ENCODE data around the gene EYA2. TPM values are rescaled to one million over a fixed set of nuclear protein-coding genes. Genes with fewer than 3 reads are reported as not detected.

The EYA2 gene
- total RNA-seq, 2 experiments from 2014 or later = not detected

- ChIA-PET POLR2A (no interaction called here), CTCF (no interaction called here)
- DNase-seq = no peak
- Mint-ChIP-seq H3K4me1 (ENCODE audit: low read depth) (no peaks in the 10 kb centered on the region), H3K4me3 (no peak overlapping the region), H3K27me3 (peaks cover 13% of the 10 kb centered on the region), H3K9me3 (peaks cover 3% of the 10 kb centered on the region), H3K27ac (no peak overlapping the region), H3K36me3 (ENCODE audit: low read depth) (no peaks in the 10 kb centered on the region)
- no peak for TF ChIP-seq CTCF (IDR thresholded peaks at IDR 0.05)
- intact Hi-C loops (cut with micrococcal nuclease) = no loop called here
- ATAC-seq = no peak
These were observed 43.7 kb upstream of the EYA2 start for GRCh38 chr20:46850896-46851295.

- DNase-seq (no peak), ATAC-seq (no peak)
- POLR2A ChIA-PET = no interaction called here
- Mint-ChIP-seq H3K27me3 (peaks cover 13% of the 10 kb centered on the region), H3K27ac (no peak overlapping the region), H3K36me3 (ENCODE audit: low read depth) (no peaks in the 10 kb centered on the region), H3K4me1 (ENCODE audit: low read depth) (no peaks in the 10 kb centered on the region), H3K9me3 (peaks cover 3% of the 10 kb centered on the region), H3K4me3 (no peak overlapping the region)
- TF ChIP-seq CTCF (IDR thresholded peaks at IDR 0.05) = no peak
- CTCF ChIA-PET = no interaction called here
- intact Hi-C loops (cut with micrococcal nuclease) = no loop called here
These were observed 42.9 kb upstream of the EYA2 start for GRCh38 chr20:46851746-46852145.

- H3K4me3 Mint-ChIP-seq = no peak overlapping the region
- peaks cover 3% of the 10 kb centered on the region for H3K9me3 Mint-ChIP-seq
These were observed 42.3 kb upstream of the EYA2 start for GRCh38 chr20:46852313-46852712.

GRCh38 chr20:46853926-46854325 lies 40.7 kb upstream of the EYA2 start:
- no peaks in the 10 kb centered on the region for H3K9me3 Mint-ChIP-seq
- ChIA-PET CTCF (no interaction called here), POLR2A (interaction anchor here (0.9 kb wide), 1 partner anchor 130 kb away, joined by 3 read pairs; no protein-coding TSS in a partner anchor)
- intact Hi-C loops (cut with micrococcal nuclease) = no loop called here
- no peak for DNase-seq
- no peak overlapping the region for H3K27ac Mint-ChIP-seq
- peaks cover 11% of the 10 kb centered on the region for H3K27me3 Mint-ChIP-seq
- TF ChIP-seq CTCF (IDR thresholded peaks at IDR 0.05) = no peak
- ATAC-seq = no peak
- H3K4me1 Mint-ChIP-seq (ENCODE audit: low read depth) = no peaks in the 10 kb centered on the region
- no peaks in the 10 kb centered on the region for H3K36me3 Mint-ChIP-seq (ENCODE audit: low read depth)
- no peak overlapping the region for H3K4me3 Mint-ChIP-seq

More at GRCh38 chr20:46852313-46852712, 42.3 kb upstream of the EYA2 start:
- Mint-ChIP-seq H3K4me1 (ENCODE audit: low read depth) (no peaks in the 10 kb centered on the region), H3K36me3 (ENCODE audit: low read depth) (no peaks in the 10 kb centered on the region), H3K27ac (no peak overlapping the region), H3K27me3 (peaks cover 13% of the 10 kb centered on the region)
- no peak for DNase-seq
- TF ChIP-seq CTCF (IDR thresholded peaks at IDR 0.05) = no peak
- no peak for ATAC-seq
- POLR2A ChIA-PET = no interaction called here
- CTCF ChIA-PET = no interaction called here
- intact Hi-C loops (cut with micrococcal nuclease) = no loop called here

- H3K27ac Mint-ChIP-seq = no peak overlapping the region
- ATAC-seq (no peak), DNase-seq (no peak)
- H3K27me3 Mint-ChIP-seq = peaks cover 4% of the 10 kb centered on the region
- no peaks in the 10 kb centered on the region for H3K36me3 Mint-ChIP-seq (ENCODE audit: low read depth)
- ChIA-PET POLR2A (no interaction called here), CTCF (no interaction called here)
- no peaks in the 10 kb centered on the region for H3K4me1 Mint-ChIP-seq (ENCODE audit: low read depth)
- H3K9me3 Mint-ChIP-seq = peaks cover 2% of the 10 kb centered on the region
- no peak for TF ChIP-seq CTCF (IDR thresholded peaks at IDR 0.05)
- intact Hi-C loops (cut with micrococcal nuclease) = no loop called here
- H3K4me3 Mint-ChIP-seq = no peak overlapping the region
These were observed 37.4 kb upstream of the EYA2 start for GRCh38 chr20:46857061-46857831.
